HG03135 (cell line): ENCODE results near the gene RFXANK.

Experiments
- ATAC-seq: cut with Tn5 transposase; IDR thresholded peaks from one replicate; pipeline ENCODE4 v1.9.1; 2021; ENCODE audit warnings: mild to moderate bottlenecking, moderate library complexity; ENCODE audit not compliant: unreplicated experiment

Gene RFXANK

DNA sequence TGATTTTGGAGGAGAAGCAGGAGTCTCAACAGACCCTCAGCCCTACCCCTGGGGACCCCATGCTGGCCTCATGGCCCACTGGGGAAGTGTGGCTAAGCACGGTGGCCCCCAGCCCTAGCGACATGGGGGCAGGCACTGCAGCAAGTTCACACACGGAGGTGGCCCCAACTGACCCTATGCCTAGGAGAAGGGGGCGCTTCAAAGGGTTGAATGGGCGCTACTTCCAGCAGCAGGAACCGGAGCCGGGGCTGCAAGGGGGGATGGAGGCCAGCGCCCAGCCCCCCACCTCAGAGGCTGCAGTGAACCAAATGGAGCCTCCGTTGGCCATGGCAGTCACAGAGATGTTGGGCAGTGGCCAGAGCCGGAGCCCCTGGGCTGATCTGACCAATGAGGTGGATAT, 34.6 kb downstream of the RFXANK start:
- ATAC-seq: no peak

DNA sequence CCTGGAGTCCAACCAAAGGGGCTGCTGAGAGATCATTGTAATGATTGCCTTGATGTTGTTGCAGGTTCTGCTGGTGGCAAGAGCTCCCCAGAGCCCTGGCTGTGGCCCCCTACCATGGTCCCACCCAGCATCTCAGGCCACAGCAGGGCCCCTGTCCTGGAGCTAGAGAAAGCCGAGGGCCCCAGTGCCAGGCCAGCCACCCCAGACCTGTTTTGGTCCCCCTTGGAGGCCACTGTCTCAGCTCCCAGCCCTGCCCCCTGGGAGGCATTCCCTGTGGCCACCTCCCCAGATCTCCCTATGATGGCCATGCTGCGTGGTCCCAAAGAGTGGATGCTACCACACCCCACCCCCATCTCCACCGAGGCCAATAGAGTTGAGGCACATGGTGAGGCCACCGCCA, 35.2 kb downstream of the RFXANK start:
- no peak for ATAC-seq

DNA sequence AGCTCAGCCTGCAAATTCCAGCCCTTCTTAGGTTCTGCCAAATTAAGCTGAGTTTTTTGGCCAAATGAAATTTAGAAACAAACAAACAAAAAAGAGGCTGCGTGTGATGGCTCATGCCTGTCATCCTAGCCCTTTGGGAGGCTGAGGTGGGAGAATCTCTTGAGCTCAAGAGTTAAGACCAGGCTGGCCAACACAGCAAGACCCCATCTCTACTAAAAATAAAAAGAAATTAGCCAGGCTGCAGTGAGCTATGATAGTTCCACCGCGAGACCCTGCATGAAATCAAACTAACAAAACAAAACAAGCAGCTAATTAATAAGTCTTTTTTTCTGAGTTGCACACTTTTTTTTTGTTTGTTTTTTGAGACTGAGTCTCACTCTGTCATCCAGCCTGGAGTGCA, 37.6 kb downstream of the RFXANK start:
- no peak for ATAC-seq

DNA sequence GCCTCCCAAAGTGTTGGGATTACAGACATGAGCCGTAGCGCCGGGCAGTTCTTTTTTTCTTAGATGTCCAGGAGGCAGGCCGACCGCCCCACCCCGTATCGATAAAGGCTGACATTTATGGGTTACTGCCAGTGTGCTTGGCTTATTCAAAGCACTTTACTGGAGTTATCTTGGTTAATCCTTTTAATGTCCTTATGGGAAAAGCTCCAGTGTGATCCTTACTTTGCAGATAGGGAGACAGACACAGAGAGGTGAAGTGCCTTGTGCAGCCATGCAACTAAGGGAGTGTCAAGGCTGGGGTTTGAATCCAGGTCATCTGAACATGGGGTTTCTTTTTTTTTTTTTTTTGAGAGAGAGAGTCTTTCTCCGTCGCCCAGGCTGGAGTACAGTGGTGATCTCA, 38.9 kb downstream of the RFXANK start:
- ATAC-seq: no peak

DNA sequence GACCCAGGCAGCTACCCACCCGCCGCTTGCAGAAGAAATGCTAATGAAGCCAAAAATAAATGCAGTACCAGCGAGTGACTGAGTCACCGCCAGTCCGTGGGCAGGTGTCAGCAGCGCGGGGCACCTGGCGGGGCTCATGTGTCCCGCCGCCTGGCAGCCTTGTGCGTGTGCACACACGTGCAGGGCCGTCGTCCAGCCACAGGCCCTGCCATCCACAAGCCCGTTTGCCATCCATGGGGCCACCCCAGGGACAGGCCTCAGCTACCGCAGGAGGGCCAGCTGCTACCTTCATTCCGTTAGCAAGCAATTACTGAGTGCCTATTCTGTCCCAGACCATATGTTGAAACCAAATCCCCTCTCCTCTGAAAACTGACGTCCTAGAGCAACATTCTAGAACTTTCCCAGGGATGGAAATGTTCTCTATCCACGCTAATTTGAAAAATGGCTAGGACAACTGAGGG, 40.2 kb downstream of the RFXANK start:
- no peak for ATAC-seq

DNA sequence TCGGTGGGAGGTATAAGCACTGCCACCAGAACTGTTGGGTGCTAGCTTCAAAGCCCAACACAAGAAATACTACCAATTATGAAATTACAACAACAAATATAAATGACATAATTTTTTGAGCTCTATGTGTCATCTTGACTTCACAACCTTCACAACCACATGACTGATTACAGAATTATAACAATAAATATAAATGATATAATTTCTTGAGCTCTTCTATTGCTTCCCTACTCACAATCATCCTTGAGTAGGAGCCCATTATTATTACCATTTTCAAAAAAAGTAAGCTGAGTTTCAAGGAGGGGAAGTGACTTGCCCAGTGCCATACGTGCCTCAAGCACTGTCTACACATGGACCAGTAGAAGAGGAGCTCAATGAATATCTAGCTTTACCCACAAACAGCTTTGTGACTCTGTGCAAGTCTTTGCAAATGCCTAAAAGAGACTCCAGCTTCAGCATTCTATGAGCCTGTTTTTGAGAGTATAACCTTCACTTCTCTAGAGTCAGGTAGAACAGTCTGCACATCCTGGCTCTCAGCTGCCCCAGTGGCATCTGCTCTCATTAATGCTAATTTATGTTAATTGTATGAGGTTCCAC, 42.3 kb downstream of the RFXANK start:
- ATAC-seq: no peak

DNA sequence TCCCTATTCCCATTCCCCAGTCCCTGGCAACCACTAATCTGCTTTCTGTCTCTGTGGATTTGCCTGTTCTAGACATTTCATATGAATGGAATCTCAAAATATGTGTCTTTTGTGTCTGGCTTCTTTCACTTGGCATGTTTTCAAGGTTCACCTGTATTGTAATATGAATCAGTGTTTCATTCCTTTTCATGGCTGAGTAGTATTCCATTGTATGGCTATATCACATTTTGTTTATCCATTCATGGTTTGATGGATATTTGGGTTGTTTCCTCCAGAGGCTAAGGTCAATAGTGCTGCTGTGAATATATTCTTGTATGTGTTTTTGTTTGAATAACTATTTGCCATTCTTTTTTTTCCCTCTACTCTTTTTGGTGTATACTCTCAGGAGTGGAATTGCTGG, 44.1 kb downstream of the RFXANK start:
- ATAC-seq: no peak

DNA sequence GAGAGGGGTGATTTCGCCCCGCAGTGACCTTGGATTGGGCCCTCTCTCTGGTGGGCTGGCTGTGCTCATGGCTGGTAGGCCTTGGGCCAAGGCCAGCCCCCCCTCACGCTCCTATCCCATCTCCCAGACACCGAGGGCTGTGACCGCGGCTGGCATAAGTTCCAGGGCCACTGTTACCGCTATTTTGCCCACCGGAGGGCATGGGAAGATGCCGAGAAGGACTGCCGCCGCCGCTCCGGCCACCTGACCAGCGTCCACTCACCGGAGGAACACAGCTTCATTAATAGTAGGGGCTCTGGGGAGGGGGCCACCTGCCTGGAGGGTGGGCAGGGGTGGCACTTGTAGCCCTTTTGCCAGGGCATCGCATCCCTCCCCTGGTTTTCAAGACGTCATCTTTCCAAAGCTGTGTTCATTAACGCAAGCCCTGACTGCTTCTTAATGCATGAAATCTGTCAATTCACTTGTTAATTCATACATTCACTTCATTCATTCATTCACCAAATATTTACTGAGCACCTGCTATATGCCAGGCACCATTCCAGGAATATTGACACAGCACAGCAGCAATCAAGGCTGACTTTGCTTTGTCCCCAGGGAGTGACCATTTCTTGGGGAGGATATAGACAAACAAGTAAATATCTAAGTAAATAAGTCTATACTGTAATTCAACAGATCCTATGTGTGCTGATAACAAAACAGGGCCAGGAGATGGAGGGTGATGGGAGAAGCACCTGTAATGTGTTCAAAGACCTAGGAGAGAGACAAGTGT, 46.3 kb downstream of the RFXANK start:
- ATAC-seq: no peak

DNA sequence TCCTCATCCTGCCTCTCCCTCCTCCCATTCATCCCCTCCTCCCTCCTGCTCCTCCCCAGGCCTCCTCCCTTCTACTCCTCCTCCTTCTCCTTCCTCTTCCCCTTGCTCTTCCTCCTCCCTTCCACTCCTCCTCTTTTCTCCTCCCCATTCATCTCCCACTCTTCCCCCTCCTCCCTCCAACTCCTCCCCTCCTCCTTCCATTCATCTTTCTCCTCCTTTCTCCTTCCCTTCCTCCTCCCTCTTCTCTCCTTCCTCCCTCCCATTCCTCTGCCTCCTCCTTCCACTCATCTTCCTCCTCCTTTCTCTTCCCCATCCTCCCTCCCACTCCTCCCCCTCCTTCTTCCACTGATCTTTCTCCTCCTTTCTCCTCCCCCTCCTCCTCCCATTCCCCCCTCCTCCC, 47.6 kb downstream of the RFXANK start:
- ATAC-seq: no peak

DNA sequence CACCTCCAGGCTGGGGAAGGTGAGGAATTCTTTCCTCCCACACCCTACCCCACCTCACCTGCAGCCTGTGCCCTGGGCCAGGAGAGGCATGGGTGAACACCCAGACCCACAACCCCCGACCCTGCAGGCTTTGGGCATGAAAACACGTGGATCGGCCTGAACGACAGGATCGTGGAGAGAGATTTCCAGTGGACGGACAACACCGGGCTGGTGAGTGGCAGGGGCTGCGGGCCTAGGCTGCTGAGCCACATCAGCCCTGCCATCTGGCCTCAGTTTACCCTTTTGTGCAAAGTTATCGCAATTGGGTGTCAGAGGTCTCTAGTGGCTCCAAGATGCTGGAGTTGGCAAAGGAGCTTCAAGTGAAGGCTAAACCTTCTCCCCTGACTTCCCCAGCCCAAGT, 48.4 kb downstream of the RFXANK start:
- no peak for ATAC-seq

DNA sequence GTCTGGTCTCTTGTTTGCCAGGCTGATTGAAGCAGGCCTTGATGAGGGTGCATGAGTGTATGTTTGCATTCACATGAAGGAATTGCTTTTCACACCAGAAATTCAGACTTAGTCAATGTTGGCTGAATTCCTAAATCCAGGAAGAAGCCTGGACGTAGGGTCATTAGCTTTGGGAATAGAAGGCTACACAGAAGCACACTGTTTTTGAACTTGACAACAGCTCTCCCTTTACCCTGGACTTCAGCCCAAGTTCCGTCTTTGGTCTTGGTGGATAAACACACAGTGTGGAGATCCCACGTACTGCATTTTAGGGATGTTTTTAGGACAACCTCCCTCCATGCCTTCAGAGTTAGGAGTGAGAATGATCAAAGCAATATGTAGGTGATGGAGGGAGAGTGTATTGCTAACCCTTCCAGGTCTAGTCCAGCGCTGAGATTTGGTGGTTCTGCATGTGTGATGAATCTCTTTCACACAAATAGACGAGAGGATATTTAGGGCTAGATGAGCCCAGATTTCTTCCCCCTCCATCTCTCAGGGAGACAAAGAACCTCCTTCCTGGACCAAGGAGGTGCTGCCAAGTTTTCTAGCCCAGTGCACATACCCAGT, 58.2 kb downstream of the RFXANK start:
- no peak for ATAC-seq
